ENCODE measurements around the gene TCEAL7.
"Not testable (repeated sequence)": the region's sequence is repeated elsewhere in the genome, so short reads cannot be mapped to it uniquely, and the experiment has no call there.

Gene TCEAL7

GRCh38 chrX:103329991-103330390, at the start of gene TCEAL7:
TSS of gene TCEAL7 (plus strand) at chrX:103330239. CDS start at chrX:103331404, 1,165 bp downstream.
- no peak for DNase-seq

GRCh38 chrX:103293118-103293517, 36.9 kb upstream of the TCEAL7 start:
- no peak for DNase-seq

- DNase-seq = no peak
These were observed 25.3 kb upstream of the TCEAL7 start for GRCh38 chrX:103304705-103305104.

GRCh38 chrX:103305666-103306065, 24.4 kb upstream of the TCEAL7 start:
- not testable (repeated sequence) for DNase-seq

GRCh38 chrX:103309860-103310554, 20.0 kb upstream of the TCEAL7 start:
- DNase-seq = no peak

- peak; percentile 86 for DNase-seq
These were observed 19.3 kb upstream of the TCEAL7 start, which contains the start of gene BEX2 for GRCh38 chrX:103310555-103311398. TSS of gene BEX2 (minus strand) at chrX:103310990. CDS start at chrX:103309976, 1,014 bp downstream.

GRCh38 chrX:103311399-103311780, 18.6 kb upstream of the TCEAL7 start:
- no peak for DNase-seq

GRCh38 chrX:103330681-103331288, 746 bp downstream of the TCEAL7 start:
- DNase-seq = no peak

GRCh38 chrX:103338663-103339062, 8.6 kb downstream of the TCEAL7 start:
- no peak for DNase-seq

GRCh38 chrX:103343105-103343504, 13.1 kb downstream of the TCEAL7 start:
- DNase-seq = peak; percentile 1

GRCh38 chrX:103344606-103345005, 14.6 kb downstream of the TCEAL7 start:
- no peak for DNase-seq

- DNase-seq = no peak
These were observed 17.8 kb downstream of the TCEAL7 start for GRCh38 chrX:103347682-103348397.

GRCh38 chrX:103356130-103356798, 26.2 kb downstream of the TCEAL7 start, which contains the start of gene TCEAL9:
TSS of gene TCEAL9 (plus strand) at chrX:103356506. CDS start at chrX:103357685, 1,179 bp downstream.
- peak; percentile 77 for DNase-seq

GRCh38 chrX:103356858-103357257, 26.8 kb downstream of the TCEAL7 start:
- peak; percentile 8 for DNase-seq

GRCh38 chrX:103357871-103358270, 27.8 kb downstream of the TCEAL7 start:
- DNase-seq = no peak

GRCh38 chrX:103359605-103360004, 29.6 kb downstream of the TCEAL7 start:
- not testable (repeated sequence) for DNase-seq

- DNase-seq = no peak
These were observed 30.1 kb downstream of the TCEAL7 start for GRCh38 chrX:103360092-103360491.

GRCh38 chrX:103360916-103361315, 30.9 kb downstream of the TCEAL7 start:
- no peak for DNase-seq

- DNase-seq = no peak
These were observed 31.8 kb downstream of the TCEAL7 start for GRCh38 chrX:103361798-103362197.

GRCh38 chrX:103362474-103362873, 32.4 kb downstream of the TCEAL7 start:
- no peak for DNase-seq

- no peak for DNase-seq
These were observed 33.0 kb downstream of the TCEAL7 start for GRCh38 chrX:103363046-103363445.

GRCh38 chrX:103367502-103367901, 37.5 kb downstream of the TCEAL7 start:
- no peak for DNase-seq
